HUES64 (cell line): ENCODE data around the gene GAP43. TPM values are rescaled to one million over a fixed set of nuclear protein-coding genes. Genes with fewer than 3 reads are reported as not detected.

Source experiments
- H3K27ac ChIP-seq: 2 replicates; pipeline ENCODE4 v1.7.0; 2013; ENCODE audit warnings: low read depth, low read length, inconsistent platforms
- H3K27me3 ChIP-seq: 2 replicates; pipeline ENCODE4 v1.6.1; 2013; ENCODE audit warnings: mild to moderate bottlenecking, low read length; ENCODE audit not compliant: insufficient read depth
- H3K36me3 ChIP-seq: 2 replicates; pipeline ENCODE4 v1.6.1; 2013; ENCODE audit warnings: mild to moderate bottlenecking, low read length; ENCODE audit not compliant: insufficient read depth
- H3K4me1 ChIP-seq: 2 replicates; pipeline ENCODE4 v1.6.1; 2013; ENCODE audit warnings: mild to moderate bottlenecking, low read length, moderate library complexity; ENCODE audit not compliant: insufficient read depth
- H3K4me3 ChIP-seq: 2 replicates; pipeline ENCODE4 v1.5.1; 2013; ENCODE audit warnings: mild to moderate bottlenecking, low read length, moderate library complexity
- H3K9ac ChIP-seq: 2 replicates; pipeline ENCODE4 v1.6.1; 2013; ENCODE audit warnings: mild to moderate bottlenecking, low read depth, low read length
- H3K9me3 ChIP-seq: 2 replicates; pipeline ENCODE4 v1.6.1; 2013; ENCODE audit warnings: low read depth, low read length; ENCODE audit not compliant: insufficient read depth
- WGBS: fragments of 150-250, 120-280 bp; methylation state at CpG from one replicate; pipeline ENCODE4 v1.1.7; 2013; ENCODE audit warnings: missing lambda C conversion rate; 5-methylcytosine and 5-hydroxymethylcytosine counted together
- polyA plus RNA-seq, 2 experiments: library from polyadenylated mRNA; stranded (reverse); fragments of 50-300 nt; gene quantifications; one replicate each; pipeline ENCODE4 v1.2.3, GENCODE V29; 2013

The GAP43 gene
- 22.6 TPM for polyA plus RNA-seq (2013, experiment 1 of 2)
- 25.5 TPM for polyA plus RNA-seq (2013, experiment 2 of 2)

GRCh38 chr3:115623044-115623868, at the start of gene GAP43:
TSS of gene GAP43 (plus strand) at chr3:115623510. CDS start at chr3:115623690, 180 bp downstream.
- H3K9me3 ChIP-seq, result no peaks in the 10 kb centered on the region
- H3K27ac ChIP-seq, result peak within 1 kb of the TSS; percentile 28
- H3K27me3 ChIP-seq, result no peaks in the 10 kb centered on the region
- no peaks in the 10 kb centered on the region for H3K36me3 ChIP-seq
- peak within 1 kb of the TSS; percentile 67 for H3K4me3 ChIP-seq
- H3K4me1 ChIP-seq, result peaks cover 41% of the 10 kb centered on the region
- WGBS, result under 1% methylated on average over 20 of the region's 20 CpGs
- peak within 1 kb of the TSS; percentile 73 for H3K9ac ChIP-seq

- Histone ChIP-seq H3K27me3 (no peaks in the 10 kb centered on the region), H3K36me3 (no peaks in the 10 kb centered on the region), H3K27ac (no peak overlapping the region), H3K4me3 (no peak overlapping the region), H3K9ac (no peak overlapping the region), H3K4me1 (peaks cover 9% of the 10 kb centered on the region; the same call in 1 of the 2 replicates), H3K9me3 (no peaks in the 10 kb centered on the region)
- 84% methylated on average over 3 of the region's 4 CpGs for WGBS
These were observed 46.9 kb upstream of the GAP43 start for GRCh38 chr3:115576325-115576875.

- Histone ChIP-seq H3K4me1 (peaks cover 12% of the 10 kb centered on the region; the same call in 1 of the 2 replicates), H3K36me3 (no peaks in the 10 kb centered on the region), H3K9me3 (no peaks in the 10 kb centered on the region), H3K27me3 (no peaks in the 10 kb centered on the region), H3K4me3 (no peak overlapping the region), H3K9ac (no peak overlapping the region), H3K27ac (no peak overlapping the region)
- WGBS, result 89% methylated on average over 1 of the region's 2 CpGs
These were observed 46.3 kb upstream of the GAP43 start for GRCh38 chr3:115577000-115577399.

- no peaks in the 10 kb centered on the region for H3K27me3 ChIP-seq
- 89% methylated on average over 1 of the region's 1 CpG for WGBS
These were observed 45.0 kb upstream of the GAP43 start for GRCh38 chr3:115578331-115578730.

GRCh38 chr3:115580566-115580965, 42.7 kb upstream of the GAP43 start:
- Histone ChIP-seq H3K36me3 (no peaks in the 10 kb centered on the region), H3K27ac (no peak overlapping the region), H3K4me3 (no peak overlapping the region), H3K27me3 (no peaks in the 10 kb centered on the region), H3K9me3 (peaks cover 7% of the 10 kb centered on the region; the same call in 1 of the 2 replicates), H3K4me1 (peaks cover 12% of the 10 kb centered on the region; the same call in 1 of the 2 replicates), H3K9ac (no peak overlapping the region)
- 73% methylated on average over 1 of the region's 1 CpG for WGBS

More at GRCh38 chr3:115578331-115578730, 45.0 kb upstream of the GAP43 start:
- H3K9me3 ChIP-seq, result no peaks in the 10 kb centered on the region
- no peak overlapping the region for H3K4me3 ChIP-seq
- H3K4me1 ChIP-seq, result peaks cover 12% of the 10 kb centered on the region; the same call in 1 of the 2 replicates
- no peak overlapping the region for H3K27ac ChIP-seq
- H3K9ac ChIP-seq, result no peak overlapping the region
- no peaks in the 10 kb centered on the region for H3K36me3 ChIP-seq

- no peak overlapping the region for H3K9ac ChIP-seq
- peaks cover 12% of the 10 kb centered on the region; the same call in 1 of the 2 replicates for H3K4me1 ChIP-seq
- no peaks in the 10 kb centered on the region for H3K27me3 ChIP-seq
- H3K27ac ChIP-seq, result no peak overlapping the region
- 78% methylated on average over 8 of the region's 8 CpGs for WGBS
- H3K36me3 ChIP-seq, result no peaks in the 10 kb centered on the region
- H3K4me3 ChIP-seq, result no peak overlapping the region
- peaks cover 7% of the 10 kb centered on the region; the same call in 1 of the 2 replicates for H3K9me3 ChIP-seq
These were observed 41.8 kb upstream of the GAP43 start for GRCh38 chr3:115581362-115582135.

- H3K4me3 ChIP-seq, result no peak overlapping the region
- no peaks in the 10 kb centered on the region for H3K27me3 ChIP-seq
- WGBS, result 88% methylated on average over 5 of the region's 5 CpGs
These were observed 34.9 kb upstream of the GAP43 start for GRCh38 chr3:115588201-115589115.

GRCh38 chr3:115590873-115591272, 32.4 kb upstream of the GAP43 start:
- no peaks in the 10 kb centered on the region for H3K4me1 ChIP-seq
- WGBS, result 94% methylated on average over 3 of the region's 3 CpGs
- H3K27me3 ChIP-seq, result no peaks in the 10 kb centered on the region
- no peak overlapping the region for H3K9ac ChIP-seq
- H3K27ac ChIP-seq, result no peak overlapping the region
- no peaks in the 10 kb centered on the region for H3K36me3 ChIP-seq
- peaks cover 20% of the 10 kb centered on the region for H3K9me3 ChIP-seq
- H3K4me3 ChIP-seq, result no peak overlapping the region

More at GRCh38 chr3:115588201-115589115, 34.9 kb upstream of the GAP43 start:
- H3K4me1 ChIP-seq, result no peaks in the 10 kb centered on the region
- no peaks in the 10 kb centered on the region for H3K36me3 ChIP-seq
- H3K9me3 ChIP-seq, result peaks cover 7% of the 10 kb centered on the region; the same call in 1 of the 2 replicates
- no peak overlapping the region for H3K9ac ChIP-seq
- no peak overlapping the region for H3K27ac ChIP-seq

- Histone ChIP-seq H3K9ac (no peak overlapping the region), H3K27me3 (no peaks in the 10 kb centered on the region), H3K4me1 (no peaks in the 10 kb centered on the region), H3K27ac (no peak overlapping the region), H3K36me3 (no peaks in the 10 kb centered on the region), H3K9me3 (peaks cover 23% of the 10 kb centered on the region), H3K4me3 (no peak overlapping the region)
- 98% methylated on average over 2 of the region's 2 CpGs for WGBS
These were observed 27.6 kb upstream of the GAP43 start for GRCh38 chr3:115595611-115596275.

GRCh38 chr3:115598216-115598615, 25.1 kb upstream of the GAP43 start:
- Histone ChIP-seq H3K9me3 (peaks cover 23% of the 10 kb centered on the region), H3K36me3 (no peaks in the 10 kb centered on the region), H3K4me3 (no peak overlapping the region), H3K4me1 (peaks cover 2% of the 10 kb centered on the region; the same call in 1 of the 2 replicates), H3K9ac (no peak overlapping the region), H3K27me3 (no peaks in the 10 kb centered on the region), H3K27ac (no peak overlapping the region)
